Activated CD4-positive, CD25-positive, alpha-beta regulatory T cell (primary cell): ENCODE results near the gene CD2.

Source experiments
- DNase-seq, 4 experiments: peaks; one replicate each; lab custom pipeline; 2025; lab: John Stamatoyannopoulos, UW

The CD2 gene

GRCh38 chr1:116754198-116754977 lies at the start of gene CD2:
Gene CD2 (plus strand): TSS chr1:116754430. CDS start chr1:116754493, 63 bp downstream.
- DNase-seq, result peak in 1 of 4 experiments; percentile 24

- DNase-seq, result no peak
Measured at GRCh38 chr1:116706123-116706522, 48.1 kb upstream of the CD2 start.

- DNase-seq, result no peak
Measured at GRCh38 chr1:116706841-116707240, 47.4 kb upstream of the CD2 start.

DNA sequence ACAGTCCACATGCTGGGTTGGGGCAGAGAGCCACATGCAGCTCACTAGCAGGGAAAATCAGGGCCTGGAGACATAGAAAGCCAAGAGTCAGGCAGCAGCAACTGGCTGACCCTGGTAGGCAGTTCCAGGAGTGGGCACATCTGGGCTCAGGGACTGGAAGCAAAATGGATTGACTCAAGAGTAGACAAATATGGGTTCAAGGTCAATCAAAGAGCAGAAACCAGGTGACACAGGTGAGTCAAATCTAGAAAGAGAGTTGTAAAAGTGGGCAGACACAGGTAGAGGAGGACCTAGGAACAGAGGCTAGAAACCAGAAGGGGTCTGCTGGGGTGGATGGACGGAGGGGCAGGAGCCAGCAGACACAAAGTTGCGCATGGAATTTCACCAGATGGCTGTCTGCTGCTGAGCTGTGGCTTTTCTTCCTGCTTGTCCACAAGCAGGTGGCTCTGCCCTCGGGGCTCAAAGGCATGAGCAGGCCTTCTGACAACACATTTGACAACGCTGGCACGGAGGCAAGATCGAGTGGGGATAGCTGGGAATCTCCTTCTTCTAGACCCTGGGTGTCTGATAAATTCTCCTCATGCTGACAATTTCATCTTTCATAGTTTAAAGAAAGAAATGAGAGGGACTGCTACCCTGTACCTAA lies 45.9 kb upstream of the CD2 start:
- DNase-seq, result no peak

GRCh38 chr1:116709666-116710167 lies 44.5 kb upstream of the CD2 start:
- DNase-seq, result no peak

DNA sequence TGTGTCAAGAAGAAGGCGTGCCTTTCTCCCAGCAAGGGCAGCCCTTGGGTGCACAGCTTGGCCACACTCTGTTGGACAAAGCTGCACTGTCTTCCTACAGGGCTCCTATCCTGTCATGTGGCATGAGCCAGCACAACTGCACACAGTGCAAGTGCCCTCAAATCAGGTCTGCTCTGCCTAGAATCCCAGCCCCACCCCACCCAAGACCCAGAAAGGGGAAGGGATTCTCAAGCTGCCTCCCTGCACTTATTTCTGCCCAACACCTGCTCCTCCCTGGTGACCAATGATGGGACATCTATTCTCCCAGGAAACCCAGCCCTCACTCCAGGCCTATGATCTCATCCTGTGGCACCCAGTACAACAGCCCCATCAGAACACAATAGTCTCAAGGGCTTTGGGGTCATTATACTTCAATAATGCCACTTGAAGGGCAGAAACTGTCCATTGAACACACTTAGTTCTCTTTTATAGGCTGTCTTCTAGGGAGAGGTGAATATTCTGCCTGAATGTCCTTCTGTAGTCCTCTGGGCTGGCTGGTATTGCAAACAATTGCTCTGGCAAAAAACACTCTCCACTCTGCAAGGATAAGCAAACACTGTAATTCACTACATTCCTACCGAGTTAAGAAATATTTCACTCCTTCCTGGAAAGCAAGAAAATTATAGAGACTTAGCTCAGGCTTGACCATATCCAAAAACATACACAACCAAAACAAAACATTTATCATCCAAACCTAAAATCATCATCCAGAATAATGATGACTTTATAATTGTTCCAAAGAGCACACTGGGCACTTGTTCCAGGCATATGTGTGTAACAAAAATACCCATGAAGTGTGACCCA lies 43.6 kb upstream of the CD2 start:
- DNase-seq, result no peak

GRCh38 chr1:116711263-116711840 lies 42.9 kb upstream of the CD2 start:
- DNase-seq, result no peak

- DNase-seq, result no peak
Measured at GRCh38 chr1:116712510-116712909, 41.7 kb upstream of the CD2 start.

DNA sequence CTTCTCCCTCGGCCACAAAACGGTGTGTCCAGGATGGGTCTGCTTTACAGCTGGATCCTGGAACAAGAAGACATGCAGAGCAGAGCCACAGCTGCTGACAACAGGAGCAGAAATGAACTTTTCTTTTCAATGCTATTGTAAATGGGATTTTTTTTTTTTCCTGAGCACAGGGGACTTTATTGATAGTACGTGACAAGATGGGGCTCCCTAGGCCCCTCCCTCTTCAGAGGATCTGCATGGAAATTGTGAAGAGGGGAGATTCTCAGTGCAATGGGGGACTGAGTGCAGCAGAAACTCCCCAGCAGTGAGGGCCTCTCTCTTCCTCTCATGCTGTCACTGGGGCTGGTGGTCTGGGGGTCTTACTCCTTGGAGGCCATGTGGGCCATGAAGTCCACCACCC lies 40.8 kb upstream of the CD2 start:
- no peak for DNase-seq

DNA sequence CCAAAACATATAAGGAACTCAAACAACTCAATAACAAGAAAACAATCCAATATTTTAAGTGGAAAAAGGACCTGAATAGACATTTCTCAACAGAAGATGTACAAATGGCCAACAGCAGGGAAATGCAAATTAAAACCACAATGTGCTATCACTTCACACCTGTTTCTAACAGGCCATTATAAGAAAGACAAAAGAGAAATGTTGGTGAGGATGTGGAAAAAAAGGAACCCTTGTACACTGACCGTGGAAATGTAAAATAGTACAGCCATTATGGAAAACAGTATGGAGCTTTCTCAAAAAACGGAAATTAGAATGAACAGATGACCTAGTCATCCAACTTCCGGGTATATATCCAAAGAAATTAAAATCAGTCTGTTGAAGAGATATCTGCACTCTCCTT lies 37.8 kb upstream of the CD2 start:
- DNase-seq, result no peak

- no peak for DNase-seq
Measured at GRCh38 chr1:116717318-116717717, 36.9 kb upstream of the CD2 start.

DNA sequence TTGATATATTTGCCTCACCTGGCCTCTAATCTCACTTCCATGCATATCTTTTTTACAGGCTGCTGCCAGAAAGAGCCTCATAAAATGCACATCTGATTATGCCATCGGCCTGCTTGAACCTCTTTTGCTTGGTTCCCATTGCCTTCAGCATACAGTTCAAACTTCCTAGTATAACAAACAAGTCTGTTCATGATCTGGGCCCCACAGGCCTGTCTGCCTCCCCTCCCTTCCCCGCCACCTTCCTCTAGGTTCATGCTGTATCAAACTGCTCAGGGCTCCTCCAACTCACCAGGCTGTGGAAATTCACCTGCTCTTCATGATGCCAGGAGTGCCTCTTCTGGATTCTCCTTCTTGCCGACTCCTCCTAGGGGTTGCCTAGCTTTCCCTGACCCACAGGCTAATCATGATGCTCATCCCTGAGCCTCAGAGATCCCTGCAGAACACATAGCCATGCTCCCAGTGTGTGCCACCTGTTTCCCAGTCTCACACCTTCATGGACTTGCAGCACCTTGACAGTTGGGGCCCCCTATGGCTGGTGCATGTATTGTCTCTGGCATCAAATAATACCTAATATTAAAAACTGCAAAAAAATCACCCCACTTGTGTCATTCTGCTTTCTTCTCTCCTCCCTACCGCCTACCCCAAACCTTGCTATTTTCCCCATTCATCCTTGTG lies 33.7 kb upstream of the CD2 start:
- DNase-seq, result no peak

- no peak for DNase-seq
Measured at GRCh38 chr1:116721039-116721405, 33.2 kb upstream of the CD2 start.

DNA sequence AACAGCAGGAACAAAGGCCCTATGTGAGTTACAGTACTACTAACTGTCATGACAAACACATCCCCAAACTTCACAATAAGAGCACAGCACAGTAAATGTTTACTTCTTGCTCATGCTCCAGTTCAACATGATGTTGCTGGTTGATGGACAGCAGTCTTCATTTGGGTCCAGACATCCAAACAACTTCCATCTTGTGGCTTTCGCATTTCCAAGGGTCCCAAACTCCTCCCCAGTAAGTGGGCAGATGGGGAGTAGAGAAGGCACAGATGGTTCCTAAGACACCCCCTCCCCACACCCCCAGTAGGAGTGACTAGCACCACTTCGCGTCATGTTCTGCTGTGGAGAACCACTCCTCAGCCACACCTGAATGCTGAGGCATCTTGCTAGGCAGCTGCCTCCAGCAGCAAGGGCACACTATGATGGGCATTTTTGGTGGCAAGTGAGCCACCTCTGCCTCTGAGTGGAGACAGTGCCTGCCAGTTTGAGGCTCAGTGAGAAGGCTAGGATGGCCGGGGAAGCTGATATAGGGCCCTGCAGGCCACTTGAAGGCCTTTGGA lies 32.7 kb upstream of the CD2 start:
- DNase-seq, result no peak

GRCh38 chr1:116722016-116722838 lies 32.0 kb upstream of the CD2 start:
- no peak for DNase-seq

DNA sequence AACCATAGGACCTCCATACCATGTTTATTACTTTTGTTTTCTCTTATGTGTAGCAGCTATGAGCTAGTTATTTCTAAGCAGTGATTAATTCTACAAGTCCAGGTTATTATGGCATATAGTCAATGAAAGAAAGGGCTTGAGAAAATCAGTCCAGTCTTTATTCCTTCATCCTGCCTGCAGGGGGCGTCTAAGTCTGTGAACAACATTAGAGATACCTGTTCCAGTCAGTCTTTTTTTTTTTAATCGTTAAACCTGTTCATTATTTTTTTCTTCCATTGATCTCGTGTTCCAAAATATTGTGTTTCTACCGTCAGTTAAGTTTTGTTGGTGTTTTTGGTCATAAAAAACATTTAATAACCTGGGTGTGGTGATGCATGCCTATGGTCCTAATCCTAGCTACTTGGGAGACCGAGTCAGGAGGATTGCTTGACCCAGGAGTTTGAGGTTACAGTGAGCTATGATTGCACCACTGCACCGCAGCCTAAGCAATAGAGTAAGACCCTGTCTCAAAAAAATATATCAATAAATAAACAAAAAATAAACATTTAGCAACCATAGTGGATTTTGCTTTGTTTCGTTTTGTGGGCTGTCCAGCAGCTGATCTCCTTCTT lies 29.4 kb upstream of the CD2 start:
- DNase-seq, result peak; percentile 56 to 76 (median 60)

DNA sequence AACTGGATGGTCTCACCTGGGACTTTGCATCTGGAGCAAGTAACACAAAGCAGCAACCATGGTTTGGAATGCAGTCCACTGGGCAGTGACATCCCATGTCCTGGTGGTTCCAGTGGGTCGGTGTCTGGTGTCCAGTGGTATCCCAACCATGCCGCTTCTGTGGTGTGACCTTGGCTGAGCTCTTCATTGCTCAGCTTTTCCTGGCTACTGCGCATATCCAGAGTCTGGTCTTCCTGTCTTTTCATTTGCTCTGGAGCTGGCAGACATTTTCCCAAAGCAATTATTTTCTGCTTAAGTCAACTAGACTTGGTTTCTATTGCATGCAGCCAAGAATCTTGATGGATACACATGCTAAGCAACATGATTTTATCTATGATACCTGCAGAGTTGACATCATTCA lies 28.4 kb upstream of the CD2 start:
- no peak for DNase-seq

- DNase-seq, result no peak
Measured at GRCh38 chr1:116726872-116727820, 27.1 kb upstream of the CD2 start.

DNA sequence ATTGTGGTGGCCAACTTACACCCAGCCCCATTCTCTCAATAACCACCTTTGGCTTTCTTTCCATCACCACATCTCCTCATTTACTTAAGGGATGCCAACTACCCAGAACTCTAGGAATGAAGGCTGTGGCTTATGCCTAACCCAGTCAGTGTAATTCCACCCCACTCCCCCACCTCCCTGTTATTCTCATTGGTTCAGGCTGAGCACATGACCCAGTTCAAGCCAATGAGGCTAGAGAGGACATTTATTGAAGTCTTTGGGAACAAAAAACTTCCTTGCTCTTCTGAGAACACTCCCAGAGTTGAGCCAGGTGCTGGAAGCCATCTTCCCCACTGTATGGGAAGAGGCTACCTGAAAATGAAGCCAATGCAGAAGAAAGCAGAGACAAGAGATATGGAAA lies 22.8 kb upstream of the CD2 start:
- DNase-seq, result no peak
